ENCODE measurements around the gene STX4.

- TF ChIP-seq, protein P1, sequence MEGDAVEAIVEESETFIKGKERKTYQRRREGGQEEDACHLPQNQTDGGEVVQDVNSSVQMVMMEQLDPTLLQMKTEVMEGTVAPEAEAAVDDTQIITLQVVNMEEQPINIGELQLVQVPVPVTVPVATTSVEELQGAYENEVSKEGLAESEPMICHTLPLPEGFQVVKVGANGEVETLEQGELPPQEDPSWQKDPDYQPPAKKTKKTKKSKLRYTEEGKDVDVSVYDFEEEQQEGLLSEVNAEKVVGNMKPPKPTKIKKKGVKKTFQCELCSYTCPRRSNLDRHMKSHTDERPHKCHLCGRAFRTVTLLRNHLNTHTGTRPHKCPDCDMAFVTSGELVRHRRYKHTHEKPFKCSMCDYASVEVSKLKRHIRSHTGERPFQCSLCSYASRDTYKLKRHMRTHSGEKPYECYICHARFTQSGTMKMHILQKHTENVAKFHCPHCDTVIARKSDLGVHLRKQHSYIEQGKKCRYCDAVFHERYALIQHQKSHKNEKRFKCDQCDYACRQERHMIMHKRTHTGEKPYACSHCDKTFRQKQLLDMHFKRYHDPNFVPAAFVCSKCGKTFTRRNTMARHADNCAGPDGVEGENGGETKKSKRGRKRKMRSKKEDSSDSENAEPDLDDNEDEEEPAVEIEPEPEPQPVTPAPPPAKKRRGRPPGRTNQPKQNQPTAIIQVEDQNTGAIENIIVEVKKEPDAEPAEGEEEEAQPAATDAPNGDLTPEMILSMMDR (IDR thresholded peaks at IDR 0.05), result no peak
- TF ChIP-seq POLR2A (IDR thresholded peaks at IDR 0.05), result no peak
These were observed 49.3 kb upstream of the STX4 start for GRCh38 chr16:30983898-30984610.

Measured in thyroid gland (tissue), 4 donors.